Raji (cell line): ENCODE measurements around the gene SNX30.

Source experiments
- POLR2A ChIP-seq: IDR thresholded peaks from 2 replicates; pipeline ENCODE4 v1.6.1; 2011; ENCODE audit warnings: low read depth, low read length, control low read depth; ENCODE audit not compliant: insufficient read depth

Gene SNX30

DNA sequence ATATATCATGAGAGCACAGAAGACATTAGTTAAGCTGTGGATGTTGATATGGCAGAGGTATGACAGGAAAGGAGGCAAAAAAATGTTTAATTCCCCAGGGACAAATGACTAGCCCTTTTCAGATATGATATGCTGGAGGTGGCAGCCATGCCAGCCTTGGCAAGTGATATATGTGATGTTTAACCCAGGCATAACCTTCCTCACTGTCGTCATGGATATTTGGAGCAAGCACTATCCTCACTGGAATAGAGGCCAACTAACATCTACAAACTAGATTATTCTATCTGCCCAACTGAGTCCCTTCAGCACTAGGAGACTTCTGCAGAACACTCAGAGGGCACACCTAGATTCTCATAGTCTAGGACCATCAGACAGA, 167.4 kb downstream of the SNX30 start:
- TF ChIP-seq POLR2A, result no peak

DNA sequence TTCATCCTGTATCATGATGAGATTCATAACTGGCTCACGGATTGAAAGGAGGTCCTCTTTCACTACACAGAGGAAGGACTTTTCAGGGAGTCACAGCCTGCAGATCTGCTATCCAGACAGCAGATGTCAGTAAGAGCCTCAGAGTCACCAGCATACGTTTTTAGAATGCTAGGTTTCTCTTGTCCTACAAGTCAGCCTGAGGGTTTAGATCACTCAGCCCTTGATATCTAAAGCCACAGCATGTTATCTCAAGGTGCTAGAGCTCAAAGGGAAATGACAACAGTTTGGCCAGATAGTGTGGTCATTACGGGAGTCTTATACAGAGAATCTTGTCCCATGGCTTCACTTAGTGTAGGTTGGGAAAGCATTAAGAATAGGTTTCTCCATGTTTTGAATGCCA, 171.0 kb downstream of the SNX30 start:
- TF ChIP-seq POLR2A, result no peak
